Measurements from ENCODE around the gene CSK. TPM values are rescaled to one million over a fixed set of nuclear protein-coding genes. Genes with fewer than 3 reads are reported as not detected.

CSK gene
- total and polyA plus RNA-seq, 2 of the 8 experiments (the other 6 are each of a cell fraction or from before 2014, with no cell fraction given), result 13.7 to 50.2 TPM

- TF ChIP-seq CHD2 (IDR thresholded peaks at IDR 0.05; ENCODE audit: low read length) (no peak), SUZ12 (IDR thresholded peaks at IDR 0.05; ENCODE audit: low read length) (no peak), HDAC6 (IDR thresholded peaks at IDR 0.05; ENCODE audit: low read depth, low read length) (no peak), EGR1 (IDR thresholded peaks at IDR 0.05; ENCODE audit: borderline replicate concordance, low read depth, low read length) (no peak), SIRT6 (IDR thresholded peaks at IDR 0.05; ENCODE audit: low read length) (no peak), CHD7 (IDR thresholded peaks at IDR 0.05; ENCODE audit: insufficient replicate concordance, low read length) (no peak), CTBP2 (IDR thresholded peaks at IDR 0.05; ENCODE audit: borderline replicate concordance, insufficient read depth, insufficient read length, low read length) (no peak)
Observed at GRCh38 chr15:74838746-74839525, 57.1 kb downstream of the CSK start (continued).
